Nephron progenitor cell (in vitro differentiated cells): ENCODE measurements around the gene YPEL5.

ENCODE experiments used
- DNase-seq: peaks from one replicate; pipeline ENCODE4 v3.0.0; 2021
- H3K27ac Mint-ChIP-seq: 2 replicates; pipeline ENCODE4 v1.8.0; 2021; ENCODE audit warnings: mild to moderate bottlenecking, moderate library complexity, mixed read lengths
- H3K27me3 Mint-ChIP-seq: 2 replicates; pipeline ENCODE4 v1.8.0; 2021; ENCODE audit warnings: mild to moderate bottlenecking, low read depth, mixed read lengths; ENCODE audit not compliant: poor library complexity
- H3K36me3 Mint-ChIP-seq: 2 replicates; pipeline ENCODE4 v1.8.0; 2021; ENCODE audit warnings: low read depth, mixed read lengths
- H3K4me1 Mint-ChIP-seq: 2 replicates; pipeline ENCODE4 v1.8.0; 2021; ENCODE audit warnings: mixed read lengths
- H3K4me3 Mint-ChIP-seq: 2 replicates; pipeline ENCODE4 v1.8.0; 2021; ENCODE audit warnings: mild to moderate bottlenecking, moderate library complexity, mixed read lengths
- H3K9me3 Mint-ChIP-seq: 2 replicates; pipeline ENCODE4 v1.8.0; 2021; ENCODE audit warnings: mild to moderate bottlenecking, moderate library complexity, mixed read lengths
- TF ChIP-seq, protein P1 (sequence below): fragments of 200-600 bp; sonication (generic); IDR thresholded peaks from 2 replicates; pipeline ENCODE4 v1.5.0; 2021; ENCODE audit warnings: antibody characterized with exemption

Gene YPEL5

GRCh38 chr2:30112561-30112960, 34.2 kb upstream of the YPEL5 start:
- Mint-ChIP-seq H3K4me1 (peaks cover 8% of the 10 kb centered on the region), H3K4me3 (no peak overlapping the region), H3K27me3 (peaks cover 54% of the 10 kb centered on the region), H3K27ac (no peak overlapping the region), H3K36me3 (no peaks in the 10 kb centered on the region), H3K9me3 (no peaks in the 10 kb centered on the region)
- TF ChIP-seq, protein P1, sequence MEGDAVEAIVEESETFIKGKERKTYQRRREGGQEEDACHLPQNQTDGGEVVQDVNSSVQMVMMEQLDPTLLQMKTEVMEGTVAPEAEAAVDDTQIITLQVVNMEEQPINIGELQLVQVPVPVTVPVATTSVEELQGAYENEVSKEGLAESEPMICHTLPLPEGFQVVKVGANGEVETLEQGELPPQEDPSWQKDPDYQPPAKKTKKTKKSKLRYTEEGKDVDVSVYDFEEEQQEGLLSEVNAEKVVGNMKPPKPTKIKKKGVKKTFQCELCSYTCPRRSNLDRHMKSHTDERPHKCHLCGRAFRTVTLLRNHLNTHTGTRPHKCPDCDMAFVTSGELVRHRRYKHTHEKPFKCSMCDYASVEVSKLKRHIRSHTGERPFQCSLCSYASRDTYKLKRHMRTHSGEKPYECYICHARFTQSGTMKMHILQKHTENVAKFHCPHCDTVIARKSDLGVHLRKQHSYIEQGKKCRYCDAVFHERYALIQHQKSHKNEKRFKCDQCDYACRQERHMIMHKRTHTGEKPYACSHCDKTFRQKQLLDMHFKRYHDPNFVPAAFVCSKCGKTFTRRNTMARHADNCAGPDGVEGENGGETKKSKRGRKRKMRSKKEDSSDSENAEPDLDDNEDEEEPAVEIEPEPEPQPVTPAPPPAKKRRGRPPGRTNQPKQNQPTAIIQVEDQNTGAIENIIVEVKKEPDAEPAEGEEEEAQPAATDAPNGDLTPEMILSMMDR = no peak
- DNase-seq = no peak

GRCh38 chr2:30113617-30114293, 33.1 kb upstream of the YPEL5 start:
- Mint-ChIP-seq H3K9me3 (no peaks in the 10 kb centered on the region), H3K4me3 (no peak overlapping the region), H3K27ac (no peak overlapping the region), H3K4me1 (peaks cover 8% of the 10 kb centered on the region), H3K36me3 (no peaks in the 10 kb centered on the region), H3K27me3 (peaks cover 54% of the 10 kb centered on the region)
- TF ChIP-seq, protein P1 = no peak
- no peak for DNase-seq

DNA sequence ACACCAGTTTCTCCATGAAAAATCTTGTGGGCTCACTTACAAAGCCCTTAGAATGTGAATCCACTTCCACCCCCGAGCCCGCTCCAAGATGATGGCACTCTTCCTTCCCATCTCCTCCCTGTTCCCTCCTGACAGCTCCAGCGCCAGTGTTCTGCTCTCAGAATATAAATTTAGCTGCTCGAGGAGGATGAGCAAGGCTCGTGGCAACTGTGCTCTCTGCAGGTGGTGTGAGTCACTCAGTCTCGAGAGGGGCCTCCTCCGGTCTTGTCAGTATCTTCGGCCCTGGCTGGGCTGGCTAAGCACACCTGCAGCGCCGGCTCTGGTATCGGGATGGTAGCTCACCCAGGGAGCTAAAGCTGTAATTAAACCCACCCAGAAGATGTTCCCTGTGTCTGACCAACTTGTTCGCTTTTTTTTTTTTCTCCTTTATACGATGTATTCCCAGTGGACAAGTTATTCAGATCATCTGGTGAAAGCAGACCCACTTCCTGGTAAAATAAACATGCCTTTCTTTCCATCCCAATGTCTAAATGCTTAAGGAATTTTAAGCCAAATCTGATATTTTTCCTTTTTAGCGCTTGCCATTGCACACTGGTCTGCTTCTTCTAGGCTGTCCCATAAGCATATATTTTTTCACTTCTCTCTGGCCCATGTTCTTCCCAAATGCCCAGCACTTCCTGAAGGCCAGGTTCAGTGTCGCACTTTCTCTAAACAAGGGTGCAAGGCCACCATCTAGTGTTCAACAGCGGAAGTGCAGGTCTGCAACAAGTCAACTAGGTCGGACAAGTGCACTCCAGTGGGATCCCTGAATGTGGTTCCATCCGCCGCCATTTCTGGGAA, 31.4 kb upstream of the YPEL5 start:
- H3K27me3 Mint-ChIP-seq = peaks cover 48% of the 10 kb centered on the region
- no peak overlapping the region for H3K4me3 Mint-ChIP-seq
- H3K36me3 Mint-ChIP-seq = no peaks in the 10 kb centered on the region
- DNase-seq = peak; percentile 81
- H3K4me1 Mint-ChIP-seq = peaks cover 8% of the 10 kb centered on the region
- H3K9me3 Mint-ChIP-seq = no peaks in the 10 kb centered on the region
- no peak overlapping the region for H3K27ac Mint-ChIP-seq
- TF ChIP-seq, protein P1 = peak; percentile 91

DNA sequence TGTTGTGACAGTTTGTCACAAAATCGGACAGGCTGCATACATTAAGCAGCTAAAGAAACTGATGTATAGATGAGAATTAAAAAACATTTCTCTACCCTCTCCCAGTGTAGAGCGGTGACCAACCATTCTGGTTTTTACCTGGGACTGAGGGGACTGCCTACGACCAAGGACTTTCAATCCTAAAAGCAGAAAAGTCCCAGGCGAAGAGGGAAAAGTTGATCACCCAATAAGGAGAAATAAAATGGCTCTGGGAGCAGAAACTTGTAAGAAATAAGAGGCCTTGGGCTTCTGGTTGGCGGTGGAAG, 30.9 kb upstream of the YPEL5 start:
- peaks cover 8% of the 10 kb centered on the region for H3K4me1 Mint-ChIP-seq
- no peak overlapping the region for H3K27ac Mint-ChIP-seq
- no peaks in the 10 kb centered on the region for H3K36me3 Mint-ChIP-seq
- no peak for DNase-seq
- peaks cover 48% of the 10 kb centered on the region for H3K27me3 Mint-ChIP-seq
- TF ChIP-seq, protein P1 = no peak
- H3K4me3 Mint-ChIP-seq = no peak overlapping the region
- no peaks in the 10 kb centered on the region for H3K9me3 Mint-ChIP-seq

DNA sequence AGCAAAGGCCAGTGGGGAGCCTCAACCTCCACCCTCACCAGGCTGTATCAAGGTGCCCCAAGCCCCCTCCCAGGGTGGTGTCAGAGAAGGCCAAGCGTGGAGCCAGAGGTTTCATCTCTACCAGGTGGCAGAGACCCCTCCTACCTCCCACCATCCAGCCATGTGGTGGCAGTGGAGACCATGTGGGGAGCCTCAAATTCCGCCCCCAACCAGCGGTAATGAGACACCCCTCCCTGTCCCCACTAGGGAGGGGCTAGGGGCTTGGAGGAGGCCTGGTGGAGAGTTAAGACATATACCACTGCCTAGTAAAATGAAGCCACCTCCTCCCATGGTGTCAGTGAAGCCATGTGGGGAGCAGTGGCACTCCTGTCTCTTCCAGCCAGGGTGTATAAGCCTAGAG, 24.4 kb upstream of the YPEL5 start:
- no peak for DNase-seq
- H3K27me3 Mint-ChIP-seq = peaks cover 20% of the 10 kb centered on the region
- no peaks in the 10 kb centered on the region for H3K36me3 Mint-ChIP-seq
- H3K27ac Mint-ChIP-seq = no peak overlapping the region
- H3K9me3 Mint-ChIP-seq = peaks cover 15% of the 10 kb centered on the region
- H3K4me1 Mint-ChIP-seq = no peaks in the 10 kb centered on the region
- TF ChIP-seq, protein P1 = no peak
- H3K4me3 Mint-ChIP-seq = no peak overlapping the region
